ENCODE measurements around the gene MKNK2. TPM values are rescaled to one million over a fixed set of nuclear protein-coding genes. Genes with fewer than 3 reads are reported as not detected.

Gene MKNK2
- total RNA-seq, 1 experiment from 2014 or later = 271 TPM

DNA sequence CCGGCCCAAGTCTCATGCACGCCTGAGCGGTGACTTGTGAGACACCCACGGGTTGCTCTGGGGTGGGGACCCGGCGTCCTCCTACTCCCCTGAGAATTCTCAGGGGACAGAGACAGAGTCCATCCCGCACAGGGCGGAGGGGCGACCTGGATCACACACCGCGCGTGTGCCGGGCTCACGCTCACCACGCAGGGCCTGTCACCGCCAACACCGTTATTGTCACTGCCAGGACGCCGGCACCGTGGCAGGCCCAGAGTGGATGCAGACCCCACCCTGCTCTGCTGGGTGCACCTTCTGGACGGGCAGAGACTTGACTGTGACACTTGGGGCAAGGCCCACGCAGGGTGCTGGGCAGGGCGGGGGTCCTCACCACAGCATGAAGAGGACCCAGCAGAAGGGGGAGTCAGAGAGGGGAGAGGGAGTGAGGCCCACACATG, 28.8 kb upstream of the MKNK2 start:
- ATAC-seq (no peak), DNase-seq (ENCODE audit: low read depth, low spot score) (no peak)
- Histone ChIP-seq H3K4me3 (replicated peaks in 1 of 2; ENCODE audit: low read depth in 1 of 2, low read length in 2 of 2) (no peak overlapping the region), H3K4me1 (ENCODE audit: control insufficient read depth in 1 of 2, insufficient read depth in 2 of 2, low read length in 2 of 2) (peaks cover 3 to 13% of the 10 kb centered on the region in 2 experiments; a peak in 2 of 4 replicates), H3K36me3 (ENCODE audit: control insufficient read depth in 1 of 2, insufficient read depth in 2 of 2, low read length in 2 of 2) (peaks cover 3 to 4% of the 10 kb centered on the region in 2 experiments; a peak in 2 of 4 replicates), H3K4me2 (ENCODE audit: low read length) (no peak overlapping the region), H3K27ac (ENCODE audit: low read depth, low read length) (no peak overlapping the region), H3K79me2 (ENCODE audit: insufficient read depth, low read length) (no peaks in the 10 kb centered on the region), H3K27me3 (ENCODE audit: insufficient read depth, low read length) (no peaks in the 10 kb centered on the region), H3K9ac (ENCODE audit: low read length) (no peak overlapping the region), H3K9me2 (ENCODE audit: insufficient read depth) (no peaks in the 10 kb centered on the region), H4K20me1 (ENCODE audit: insufficient read depth) (no peaks in the 10 kb centered on the region), H2AFZ (ENCODE audit: low read depth, low read length, poor library complexity, severe bottlenecking) (no peak overlapping the region), H3K9me3 (ENCODE audit: control insufficient read depth in 1 of 2, insufficient read depth in 1 of 2, low read depth in 1 of 2, low read length in 2 of 2) (no peaks in the 10 kb centered on the region)
- intact Hi-C loops (cut with micrococcal nuclease) = no loop called here
- ChIA-PET POLR2A (no interaction called here), RAD21 (ENCODE audit: low non-redundant PET in 1 of 2, low total read pairs in 2 of 2, uncharacterized antibody in 2 of 2, unreplicated experiment in 2 of 2) (no interaction called here), CTCF (no interaction called here)
- TF ChIP-seq, protein P1, sequence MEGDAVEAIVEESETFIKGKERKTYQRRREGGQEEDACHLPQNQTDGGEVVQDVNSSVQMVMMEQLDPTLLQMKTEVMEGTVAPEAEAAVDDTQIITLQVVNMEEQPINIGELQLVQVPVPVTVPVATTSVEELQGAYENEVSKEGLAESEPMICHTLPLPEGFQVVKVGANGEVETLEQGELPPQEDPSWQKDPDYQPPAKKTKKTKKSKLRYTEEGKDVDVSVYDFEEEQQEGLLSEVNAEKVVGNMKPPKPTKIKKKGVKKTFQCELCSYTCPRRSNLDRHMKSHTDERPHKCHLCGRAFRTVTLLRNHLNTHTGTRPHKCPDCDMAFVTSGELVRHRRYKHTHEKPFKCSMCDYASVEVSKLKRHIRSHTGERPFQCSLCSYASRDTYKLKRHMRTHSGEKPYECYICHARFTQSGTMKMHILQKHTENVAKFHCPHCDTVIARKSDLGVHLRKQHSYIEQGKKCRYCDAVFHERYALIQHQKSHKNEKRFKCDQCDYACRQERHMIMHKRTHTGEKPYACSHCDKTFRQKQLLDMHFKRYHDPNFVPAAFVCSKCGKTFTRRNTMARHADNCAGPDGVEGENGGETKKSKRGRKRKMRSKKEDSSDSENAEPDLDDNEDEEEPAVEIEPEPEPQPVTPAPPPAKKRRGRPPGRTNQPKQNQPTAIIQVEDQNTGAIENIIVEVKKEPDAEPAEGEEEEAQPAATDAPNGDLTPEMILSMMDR (IDR thresholded peaks at IDR 0.05 in 2 of 3, conservative IDR thresholded peaks at IDR 0.05 in 1 of 3; ENCODE audit: borderline replicate concordance in 1 of 3, insufficient read depth in 1 of 3, low read depth in 2 of 3, low read length in 2 of 3) = no peak
- TF ChIP-seq SIN3A (IDR thresholded peaks at IDR 0.05; ENCODE audit: low read depth) (no peak), YY1 (IDR thresholded peaks at IDR 0.05; ENCODE audit: extremely low read depth, insufficient replicate concordance, low read depth, low read length) (no peak), SP1 (IDR thresholded peaks at IDR 0.05; ENCODE audit: low read depth) (no peak), JUND (IDR thresholded peaks at IDR 0.05) (no peak)
- TF ChIP-seq, protein P2, sequence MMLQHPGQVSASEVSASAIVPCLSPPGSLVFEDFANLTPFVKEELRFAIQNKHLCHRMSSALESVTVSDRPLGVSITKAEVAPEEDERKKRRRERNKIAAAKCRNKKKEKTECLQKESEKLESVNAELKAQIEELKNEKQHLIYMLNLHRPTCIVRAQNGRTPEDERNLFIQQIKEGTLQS (IDR thresholded peaks at IDR 0.05) = no peak
- no TSS peak for BruUV-seq (replicated peaks)
